HepG2 (cell line): ENCODE data around the gene SLC38A8. TPM values are rescaled to one million over a fixed set of nuclear protein-coding genes. Genes with fewer than 3 reads are reported as not detected.

ENCODE experiments used
- HDAC1 ChIP-seq: sonication (generic); formaldehyde crosslinking; IDR thresholded peaks from 2 replicates; pipeline ENCODE4 v1.5.1; 2020; ENCODE audit warnings: mild to moderate bottlenecking, missing genetic modification reagents
- KDM5A ChIP-seq: fragments of 200-600 bp; sonication (generic); IDR thresholded peaks from 2 replicates; pipeline ENCODE4 v1.7.0; 2018; ENCODE audit warnings: antibody characterized with exemption, mild to moderate bottlenecking, low read length, borderline replicate concordance
- MXI1 ChIP-seq: IDR thresholded peaks from 3 replicates; pipeline ENCODE4 v1.6.1; 2012; ENCODE audit warnings: low read depth, low read length, inconsistent platforms, borderline replicate concordance
- NFE2L2 ChIP-seq: fragments of 150-350 bp; IDR thresholded peaks from 2 replicates; pipeline ENCODE4 v1.6.1; 2014; ENCODE audit warnings: low read length
- SAP130 ChIP-seq: IDR thresholded peaks from 2 replicates; pipeline ENCODE4 v1.6.1; 2016; ENCODE audit warnings: low read depth
- SP1 ChIP-seq, 2 experiments: fragments of 450-650 bp in 1 of 2; sonication (generic) in 1 of 2; formaldehyde crosslinking in 1 of 2; IDR thresholded peaks; 2 replicates each; pipeline versions ENCODE4 v1.4.0 to v1.6.1; 2016 to 2020; ENCODE audit warnings: missing genetic modification reagents in 1 of 2
- SP4 ChIP-seq: sonication (generic); formaldehyde crosslinking; IDR thresholded peaks from 2 replicates; pipeline ENCODE4 v1.8.1; 2023; ENCODE audit warnings: mild to moderate bottlenecking, missing genetic modification reagents
- XRCC5 ChIP-seq: fragments of 200-400 bp; formaldehyde crosslinking; optimal IDR thresholded peaks from 2 replicates; pipeline ENCODE3; 2017; ENCODE audit warnings: mild to moderate bottlenecking, low read length
- ZBTB1 ChIP-seq: sonication (generic); formaldehyde crosslinking; IDR thresholded peaks from 2 replicates; pipeline ENCODE4 v1.4.0; 2020; ENCODE audit warnings: missing genetic modification reagents, borderline replicate concordance
- ZC3H13 ChIP-seq: sonication (generic); formaldehyde crosslinking; IDR thresholded peaks from 2 replicates; pipeline ENCODE4 v1.8.1; 2023; ENCODE audit warnings: mild to moderate bottlenecking, missing genetic modification reagents, moderate library complexity
- ZFX ChIP-seq: sonication (generic); formaldehyde crosslinking; IDR thresholded peaks from 2 replicates; pipeline ENCODE4 v1.4.0; 2020; ENCODE audit warnings: mild to moderate bottlenecking, low read depth, missing genetic modification reagents, moderate library complexity
- ZFYVE20 ChIP-seq: sonication (generic); formaldehyde crosslinking; IDR thresholded peaks from 2 replicates; pipeline ENCODE4 v1.8.0; 2023; ENCODE audit warnings: low read depth, mild to moderate bottlenecking, moderate library complexity, missing genetic modification reagents, borderline replicate concordance
- ZNF557 ChIP-seq: sonication (generic); formaldehyde crosslinking; IDR thresholded peaks from 2 replicates; pipeline ENCODE4 v1.4.0; 2020; ENCODE audit warnings: missing genetic modification reagents
- ZNF660 ChIP-seq: sonication (generic); formaldehyde crosslinking; IDR thresholded peaks from 2 replicates; pipeline ENCODE4 v1.5.1; 2020; ENCODE audit warnings: mild to moderate bottlenecking, low read depth, missing genetic modification reagents, borderline replicate concordance
- ZNF768 ChIP-seq: sonication (generic); formaldehyde crosslinking; IDR thresholded peaks from 2 replicates; pipeline ENCODE4 v1.4.0; 2020; ENCODE audit warnings: missing genetic modification reagents
- polyA plus RNA-seq, 8 experiments: library from polyadenylated mRNA; depleted of rRNA in 3 of 8; stranded (reverse) in 7 of 8; unstranded in 1 of 8; fragments of >200 nt; fragmentation: Illumina TruSeq in 4 of 8; extraction: Trizol in 4 of 8; gene quantifications; 2 replicates each; pipeline versions ENCODE4 v1.2.1 to v1.2.3, GENCODE V29; 2011 to 2016; ENCODE audit warnings: low read depth in 4 of 8, missing spikeins in 1 of 8, mixed read lengths in 1 of 8; ENCODE audit not compliant: insufficient read depth in 1 of 8
- total RNA-seq, 5 experiments: library from RNA; depleted of rRNA; stranded (reverse); fragments of >200 nt; fragmentation: Illumina TruSeq; extraction: Trizol; gene quantifications; 2 replicates each; pipeline ENCODE4 v1.2.3, GENCODE V29; 2016; ENCODE audit warnings: low read depth in 1 of 5
- TF ChIP-seq, protein P1 (sequence below): sonication (generic); formaldehyde crosslinking; IDR thresholded peaks from 2 replicates; pipeline ENCODE4 v1.5.0; 2020; ENCODE audit warnings: mild to moderate bottlenecking, missing genetic modification reagents, moderate library complexity
- TF ChIP-seq, protein P2 (sequence below): sonication (generic); formaldehyde crosslinking; IDR thresholded peaks from 2 replicates; pipeline ENCODE4 v1.5.1; 2020; ENCODE audit warnings: mild to moderate bottlenecking, missing genetic modification reagents, moderate library complexity
- TF ChIP-seq, protein P3 (sequence below), 2 experiments: sonication (generic) in 1 of 2; formaldehyde crosslinking in 1 of 2; IDR thresholded peaks; 2 replicates each; pipeline versions ENCODE4 v1.5.1 to v1.6.1; 2011 to 2020; ENCODE audit warnings: borderline replicate concordance in 1 of 2, low read depth in 1 of 2, low read length in 1 of 2, mild to moderate bottlenecking in 1 of 2, missing genetic modification reagents in 1 of 2, moderate library complexity in 1 of 2
- TF ChIP-seq, protein P4 (sequence below): IDR thresholded peaks from 2 replicates; pipeline ENCODE4 v1.6.1; 2016; ENCODE audit warnings: low read depth

The SLC38A8 gene
- total and polyA plus RNA-seq, 2 of the 13 experiments (the other 11 are each of a cell fraction or from before 2014, with no cell fraction given), result 0.24 to 0.37 TPM

DNA sequence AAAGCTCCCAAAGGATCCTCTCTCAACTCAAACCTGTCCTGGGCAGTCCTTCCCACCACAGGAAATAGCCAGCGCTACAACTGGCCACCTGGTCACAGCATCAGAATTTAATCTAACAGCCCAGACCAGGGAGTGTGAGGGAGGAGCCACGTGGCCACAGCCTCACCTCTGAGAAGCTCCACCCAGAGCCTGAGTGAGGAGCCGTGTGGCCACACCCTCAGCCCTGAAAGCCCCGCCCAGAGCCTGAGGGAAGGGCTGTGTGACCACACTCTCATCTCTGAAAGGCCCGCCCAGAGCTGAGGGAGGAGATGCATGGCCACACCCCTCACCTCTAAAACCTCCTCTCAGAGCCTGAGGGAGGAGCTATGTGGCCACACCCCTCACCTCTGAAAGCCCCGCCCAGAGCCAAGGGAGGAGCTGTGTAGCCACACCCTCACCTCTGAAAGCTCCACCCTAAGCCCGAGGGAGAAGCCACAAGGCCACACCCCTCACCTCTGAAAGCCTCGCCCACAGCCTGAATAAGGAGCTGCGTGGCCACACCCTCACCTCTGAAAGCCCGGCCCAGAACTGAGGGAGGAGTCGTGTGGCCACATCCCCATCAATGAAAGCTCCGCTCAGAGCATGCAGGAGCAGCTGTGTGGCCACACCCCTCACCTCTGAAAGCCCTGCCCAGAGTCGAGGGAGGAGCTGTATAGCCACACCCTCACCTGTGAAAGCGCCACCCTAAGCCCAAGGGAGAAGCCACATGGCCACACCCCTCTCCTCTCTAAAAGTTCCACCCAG, 28.6 kb downstream of the SLC38A8 start (continued):
- TF ChIP-seq, protein P1, sequence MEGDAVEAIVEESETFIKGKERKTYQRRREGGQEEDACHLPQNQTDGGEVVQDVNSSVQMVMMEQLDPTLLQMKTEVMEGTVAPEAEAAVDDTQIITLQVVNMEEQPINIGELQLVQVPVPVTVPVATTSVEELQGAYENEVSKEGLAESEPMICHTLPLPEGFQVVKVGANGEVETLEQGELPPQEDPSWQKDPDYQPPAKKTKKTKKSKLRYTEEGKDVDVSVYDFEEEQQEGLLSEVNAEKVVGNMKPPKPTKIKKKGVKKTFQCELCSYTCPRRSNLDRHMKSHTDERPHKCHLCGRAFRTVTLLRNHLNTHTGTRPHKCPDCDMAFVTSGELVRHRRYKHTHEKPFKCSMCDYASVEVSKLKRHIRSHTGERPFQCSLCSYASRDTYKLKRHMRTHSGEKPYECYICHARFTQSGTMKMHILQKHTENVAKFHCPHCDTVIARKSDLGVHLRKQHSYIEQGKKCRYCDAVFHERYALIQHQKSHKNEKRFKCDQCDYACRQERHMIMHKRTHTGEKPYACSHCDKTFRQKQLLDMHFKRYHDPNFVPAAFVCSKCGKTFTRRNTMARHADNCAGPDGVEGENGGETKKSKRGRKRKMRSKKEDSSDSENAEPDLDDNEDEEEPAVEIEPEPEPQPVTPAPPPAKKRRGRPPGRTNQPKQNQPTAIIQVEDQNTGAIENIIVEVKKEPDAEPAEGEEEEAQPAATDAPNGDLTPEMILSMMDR, result peak; percentile 16; the same call in 1 of the 2 replicates
- peak; percentile 11 for TF ChIP-seq XRCC5
- TF ChIP-seq ZNF557 (CRISPR knock-in tag), result no peak
- TF ChIP-seq ZC3H13 (CRISPR knock-in tag), result no peak
- peak; percentile 44; the same call in 1 of the 3 replicates for TF ChIP-seq MXI1
- TF ChIP-seq ZBTB1, result no peak
- TF ChIP-seq HDAC1 (CRISPR knock-in tag), result no peak
- TF ChIP-seq SP1 (IDR thresholded peaks at IDR 0.05), result no peak
- TF ChIP-seq SP1 (CRISPR knock-in tag; IDR thresholded peaks at IDR 0.05), result peak; percentile 54; the same call in 1 of the 2 replicates
- TF ChIP-seq, protein P2, sequence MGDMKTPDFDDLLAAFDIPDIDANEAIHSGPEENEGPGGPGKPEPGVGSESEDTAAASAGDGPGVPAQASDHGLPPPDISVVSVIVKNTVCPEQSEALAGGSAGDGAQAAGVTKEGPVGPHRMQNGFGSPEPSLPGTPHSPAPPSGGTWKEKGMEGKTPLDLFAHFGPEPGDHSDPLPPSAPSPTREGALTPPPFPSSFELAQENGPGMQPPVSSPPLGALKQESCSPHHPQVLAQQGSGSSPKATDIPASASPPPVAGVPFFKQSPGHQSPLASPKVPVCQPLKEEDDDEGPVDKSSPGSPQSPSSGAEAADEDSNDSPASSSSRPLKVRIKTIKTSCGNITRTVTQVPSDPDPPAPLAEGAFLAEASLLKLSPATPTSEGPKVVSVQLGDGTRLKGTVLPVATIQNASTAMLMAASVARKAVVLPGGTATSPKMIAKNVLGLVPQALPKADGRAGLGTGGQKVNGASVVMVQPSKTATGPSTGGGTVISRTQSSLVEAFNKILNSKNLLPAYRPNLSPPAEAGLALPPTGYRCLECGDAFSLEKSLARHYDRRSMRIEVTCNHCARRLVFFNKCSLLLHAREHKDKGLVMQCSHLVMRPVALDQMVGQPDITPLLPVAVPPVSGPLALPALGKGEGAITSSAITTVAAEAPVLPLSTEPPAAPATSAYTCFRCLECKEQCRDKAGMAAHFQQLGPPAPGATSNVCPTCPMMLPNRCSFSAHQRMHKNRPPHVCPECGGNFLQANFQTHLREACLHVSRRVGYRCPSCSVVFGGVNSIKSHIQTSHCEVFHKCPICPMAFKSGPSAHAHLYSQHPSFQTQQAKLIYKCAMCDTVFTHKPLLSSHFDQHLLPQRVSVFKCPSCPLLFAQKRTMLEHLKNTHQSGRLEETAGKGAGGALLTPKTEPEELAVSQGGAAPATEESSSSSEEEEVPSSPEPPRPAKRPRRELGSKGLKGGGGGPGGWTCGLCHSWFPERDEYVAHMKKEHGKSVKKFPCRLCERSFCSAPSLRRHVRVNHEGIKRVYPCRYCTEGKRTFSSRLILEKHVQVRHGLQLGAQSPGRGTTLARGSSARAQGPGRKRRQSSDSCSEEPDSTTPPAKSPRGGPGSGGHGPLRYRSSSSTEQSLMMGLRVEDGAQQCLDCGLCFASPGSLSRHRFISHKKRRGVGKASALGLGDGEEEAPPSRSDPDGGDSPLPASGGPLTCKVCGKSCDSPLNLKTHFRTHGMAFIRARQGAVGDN (CRISPR knock-in tag), result peak; percentile 22; the same call in 1 of the 2 replicates
- TF ChIP-seq ZNF660 (CRISPR knock-in tag), result no peak
- TF ChIP-seq ZFX, result no peak
- TF ChIP-seq ZFYVE20, result no peak
- TF ChIP-seq, protein P3, sequence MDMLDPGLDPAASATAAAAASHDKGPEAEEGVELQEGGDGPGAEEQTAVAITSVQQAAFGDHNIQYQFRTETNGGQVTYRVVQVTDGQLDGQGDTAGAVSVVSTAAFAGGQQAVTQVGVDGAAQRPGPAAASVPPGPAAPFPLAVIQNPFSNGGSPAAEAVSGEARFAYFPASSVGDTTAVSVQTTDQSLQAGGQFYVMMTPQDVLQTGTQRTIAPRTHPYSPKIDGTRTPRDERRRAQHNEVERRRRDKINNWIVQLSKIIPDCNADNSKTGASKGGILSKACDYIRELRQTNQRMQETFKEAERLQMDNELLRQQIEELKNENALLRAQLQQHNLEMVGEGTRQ (IDR thresholded peaks at IDR 0.05; ENCODE audit: low read depth, low read length), result peak; percentile 55
- TF ChIP-seq, protein P3 (CRISPR knock-in tag; IDR thresholded peaks at IDR 0.05; ENCODE audit: borderline replicate concordance), result peak; percentile 71; the same call in 1 of the 2 replicates
- peak; percentile 57; the same call in 1 of the 2 replicates for TF ChIP-seq ZNF768
- TF ChIP-seq SP4 (CRISPR knock-in tag), result peak; percentile 92
- TF ChIP-seq SAP130 (CRISPR knock-in tag), result peak; percentile 48; the same call in 1 of the 2 replicates
- TF ChIP-seq, protein P4, sequence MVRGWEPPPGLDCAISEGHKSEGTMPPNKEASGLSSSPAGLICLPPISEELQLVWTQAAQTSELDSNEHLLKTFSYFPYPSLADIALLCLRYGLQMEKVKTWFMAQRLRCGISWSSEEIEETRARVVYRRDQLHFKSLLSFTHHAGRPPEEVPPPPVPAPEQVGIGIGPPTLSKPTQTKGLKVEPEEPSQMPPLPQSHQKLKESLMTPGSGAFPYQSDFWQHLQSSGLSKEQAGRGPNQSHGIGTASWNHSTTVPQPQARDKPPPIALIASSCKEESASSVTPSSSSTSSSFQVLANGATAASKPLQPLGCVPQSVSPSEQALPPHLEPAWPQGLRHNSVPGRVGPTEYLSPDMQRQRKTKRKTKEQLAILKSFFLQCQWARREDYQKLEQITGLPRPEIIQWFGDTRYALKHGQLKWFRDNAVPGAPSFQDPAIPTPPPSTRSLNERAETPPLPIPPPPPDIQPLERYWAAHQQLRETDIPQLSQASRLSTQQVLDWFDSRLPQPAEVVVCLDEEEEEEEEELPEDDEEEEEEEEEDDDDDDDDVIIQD (CRISPR knock-in tag), result peak; percentile 82; the same call in 1 of the 2 replicates
- no peak for TF ChIP-seq NFE2L2
- no peak for TF ChIP-seq KDM5A
